Activated CD4-positive, alpha-beta T cell treated with anti-CD3 and anti-CD28 coated beads for 48 hours (primary cell): ENCODE measurements around the gene OOSP2.

Experiments used
- DNase-seq: peaks from one replicate; pipeline ENCODE4 v3.0.0-alpha.2; 2020

The OOSP2 gene

DNA sequence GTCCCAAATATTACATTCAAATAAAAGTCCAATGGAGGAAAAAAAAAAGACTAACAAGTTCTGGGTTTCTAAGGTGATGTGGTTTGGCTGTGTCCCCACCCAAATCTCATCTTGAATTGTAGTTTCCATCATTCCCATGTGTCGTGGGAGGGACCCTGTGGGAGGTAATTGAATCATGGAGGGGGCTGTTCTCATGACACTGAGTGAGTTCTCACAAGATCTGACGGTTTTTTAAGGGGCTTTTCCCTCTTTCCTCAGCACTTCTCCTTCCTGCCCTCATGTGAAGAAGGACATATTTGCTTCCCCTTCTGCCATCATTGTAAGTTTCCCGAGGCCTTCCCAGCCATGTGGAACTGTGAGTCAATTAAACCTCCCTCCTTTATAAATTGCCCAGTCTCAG, 40.3 kb downstream of the OOSP2 start:
- no peak for DNase-seq

DNA sequence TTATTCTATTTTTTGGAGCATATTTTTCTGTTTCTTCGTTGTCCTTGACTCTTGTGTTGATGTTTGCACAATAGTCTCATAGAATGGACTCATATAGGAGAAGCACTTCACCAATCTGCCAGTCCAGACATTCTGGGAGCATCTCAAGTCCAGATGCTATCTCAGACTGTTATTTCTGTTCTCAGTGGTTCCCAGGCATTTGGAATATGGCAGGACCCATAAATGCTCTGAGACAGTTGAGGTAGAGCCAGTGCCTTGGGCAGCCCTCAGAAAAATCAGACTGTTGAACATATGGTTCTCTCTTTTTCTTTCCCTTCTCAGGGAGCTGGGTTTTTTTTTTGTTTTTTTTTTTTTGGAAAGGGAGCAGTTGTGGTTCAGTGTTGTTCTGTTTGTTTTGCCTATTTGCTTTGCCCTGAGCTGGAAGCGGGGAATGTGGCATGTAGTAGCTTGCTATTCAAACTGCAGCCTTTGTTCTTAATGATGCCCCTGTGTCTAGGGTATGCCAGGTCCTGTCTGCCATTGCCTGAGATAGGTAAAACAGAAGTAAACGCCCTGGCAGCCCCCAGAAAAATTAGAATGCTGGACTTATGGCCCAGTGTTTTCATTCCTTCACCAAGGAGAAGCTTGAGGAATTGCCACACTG, 44.5 kb downstream of the OOSP2 start:
- no peak for DNase-seq

DNA sequence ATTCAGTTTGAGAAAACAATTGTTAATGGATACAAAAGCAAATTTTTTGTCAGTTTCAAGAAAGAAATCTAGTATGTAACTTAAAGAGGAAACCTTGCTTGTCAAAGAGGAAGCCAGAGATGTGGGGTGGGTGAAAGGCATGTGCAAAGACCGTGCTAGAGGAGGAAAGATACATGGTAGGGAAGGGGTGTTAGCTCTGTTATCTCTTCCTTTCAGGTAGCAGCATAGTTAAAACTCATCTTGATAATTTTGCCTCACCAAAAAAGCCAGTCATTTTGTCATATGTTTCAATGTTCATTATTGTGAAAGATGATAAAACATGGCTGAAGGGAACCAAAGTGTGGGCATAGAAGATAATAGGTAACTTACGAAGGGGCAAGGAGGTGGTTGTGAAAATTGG, 45.7 kb downstream of the OOSP2 start:
- DNase-seq, result no peak

DNA sequence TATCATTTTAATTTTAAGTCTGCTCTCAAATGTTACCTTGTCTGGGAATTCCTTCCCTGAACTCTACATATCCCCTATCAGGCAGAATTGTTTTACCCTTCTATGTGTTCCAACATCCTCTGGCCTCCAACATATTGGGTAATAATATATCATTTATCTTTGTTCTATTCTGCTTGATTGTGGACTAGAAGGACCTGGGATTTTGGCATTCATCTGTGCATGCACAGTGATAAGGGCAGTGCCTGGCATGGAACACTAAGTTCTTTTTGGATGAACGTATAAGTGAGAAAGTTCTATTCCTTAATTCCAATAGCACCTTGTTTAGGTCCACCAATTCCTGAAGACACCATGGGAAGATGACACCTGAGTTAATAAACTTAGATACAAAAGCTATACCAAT, 47.0 kb downstream of the OOSP2 start:
- DNase-seq, result no peak

DNA sequence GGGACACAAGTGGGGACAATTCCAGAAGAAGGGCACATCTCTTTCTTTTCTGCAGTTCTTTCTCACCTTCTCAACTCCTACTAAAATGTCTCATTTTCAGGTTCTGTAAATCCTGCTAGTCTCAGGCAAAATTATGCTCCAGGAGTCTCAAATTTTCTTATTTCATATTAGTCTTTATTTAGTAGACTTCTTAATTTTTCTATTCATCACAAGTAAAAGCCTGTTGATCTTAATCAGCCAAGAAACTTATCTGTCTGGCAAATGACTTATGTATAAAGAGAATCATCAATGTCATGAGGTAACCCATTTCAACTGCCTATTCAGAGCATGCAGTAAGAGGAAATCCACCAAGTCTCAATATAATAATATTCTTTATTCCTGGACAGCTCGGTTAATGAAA, 48.2 kb downstream of the OOSP2 start, which contains the start of gene MS4A2:
MS4A2 (plus strand) TSS at position 301 of the 400 bp plus-strand sequence. CDS start 102 bp downstream, outside the sequence.
- DNase-seq, result no peak

DNA sequence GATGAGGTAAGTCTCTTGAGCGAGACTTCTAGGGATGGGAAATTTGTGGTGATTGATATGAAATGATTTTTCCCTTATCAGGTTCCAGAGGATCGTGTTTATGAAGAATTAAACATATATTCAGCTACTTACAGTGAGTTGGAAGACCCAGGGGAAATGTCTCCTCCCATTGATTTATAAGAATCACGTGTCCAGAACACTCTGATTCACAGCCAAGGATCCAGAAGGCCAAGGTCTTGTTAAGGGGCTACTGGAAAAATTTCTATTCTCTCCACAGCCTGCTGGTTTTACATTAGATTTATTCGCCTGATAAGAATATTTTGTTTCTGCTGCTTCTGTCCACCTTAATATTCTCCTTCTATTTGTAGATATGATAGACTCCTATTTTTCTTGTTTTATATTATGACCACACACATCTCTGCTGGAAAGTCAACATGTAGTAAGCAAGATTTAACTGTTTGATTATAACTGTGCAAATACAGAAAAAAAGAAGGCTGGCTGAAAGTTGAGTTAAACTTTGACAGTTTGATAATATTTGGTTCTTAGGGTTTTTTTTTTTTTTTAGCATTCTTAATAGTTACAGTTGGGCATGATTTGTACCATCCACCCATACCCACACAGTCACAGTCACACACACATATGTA, 55.4 kb downstream of the OOSP2 start:
- DNase-seq, result no peak

DNA sequence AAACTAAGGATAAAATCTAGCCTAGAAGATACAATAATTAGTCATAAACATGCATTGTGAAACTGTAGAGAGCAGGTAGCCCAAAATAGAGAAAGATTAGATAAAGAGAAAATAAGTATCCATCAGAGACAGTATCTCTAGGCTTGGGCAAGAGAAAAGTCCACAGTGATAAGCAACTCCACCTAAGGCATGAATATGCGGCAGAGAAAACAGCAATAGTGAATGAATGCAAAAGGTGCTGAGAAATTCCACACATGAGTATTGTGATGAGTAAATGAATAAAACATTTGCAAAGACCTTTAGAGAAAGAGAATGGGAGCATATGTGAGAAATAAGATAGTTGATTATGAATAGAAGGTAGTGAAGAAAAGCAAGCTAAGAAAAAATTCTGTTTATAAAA, 57.0 kb downstream of the OOSP2 start:
- DNase-seq, result no peak
